Measurements from ENCODE around the gene RFPL4A.
"Not testable (repeated sequence)": the region's sequence is repeated elsewhere in the genome, so short reads cannot be mapped to it uniquely, and the experiment has no call there.

Gene RFPL4A

DNA sequence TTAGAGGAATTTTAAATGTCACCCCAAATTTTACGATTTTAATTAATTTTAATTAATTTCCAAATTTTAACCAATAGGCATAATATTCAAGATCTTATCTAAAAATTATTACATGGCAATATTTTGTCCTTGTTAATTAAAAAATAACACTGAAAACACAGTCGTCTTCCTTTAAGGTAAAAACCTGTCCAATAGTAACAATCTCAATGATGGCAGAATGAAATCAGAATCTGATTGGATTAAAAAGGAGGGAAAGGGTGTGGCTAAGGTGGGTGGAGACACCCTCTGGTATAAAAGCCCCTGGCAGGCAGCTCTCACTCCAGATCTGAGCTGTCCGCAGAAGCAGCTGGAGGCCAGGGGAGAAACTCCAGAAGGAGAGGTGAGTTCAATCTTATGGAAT, at the start of gene RFPL4A:
TSS of gene RFPL4A (plus strand) at position 301 of the 400 bp plus-strand sequence. CDS start 2,704 bp downstream, outside the sequence.
- H3K27ac Mint-ChIP-seq; H3K27me3 Mint-ChIP-seq; H3K4me1 Mint-ChIP-seq (ENCODE audit: low read depth); H3K36me3 Mint-ChIP-seq (ENCODE audit: low read depth); intact Hi-C loops (cut with micrococcal nuclease); H3K4me3 Mint-ChIP-seq: not testable (repeated sequence)
- H3K9me3 Mint-ChIP-seq: peaks cover 39% of the 10 kb centered on the region

DNA sequence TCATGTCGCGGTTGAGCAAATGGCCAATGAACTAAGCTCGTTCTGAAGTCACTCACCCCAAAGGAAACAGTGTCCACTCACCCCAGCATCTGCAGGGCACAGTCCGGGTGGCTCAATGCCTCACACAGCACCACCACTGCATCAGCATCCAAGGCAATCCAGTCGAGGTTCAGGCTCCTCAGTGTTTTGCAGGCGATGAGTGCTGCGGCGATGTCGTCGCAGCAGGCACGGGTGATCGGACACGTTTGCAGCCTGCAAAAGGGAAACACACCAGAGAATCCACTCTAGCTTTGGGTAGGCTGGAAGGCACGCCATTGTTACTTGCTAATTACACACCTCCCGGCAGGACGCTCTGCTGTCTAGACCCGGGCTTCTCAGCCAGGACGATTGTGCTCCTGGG, 47.2 kb upstream of the RFPL4A start:
- Mint-ChIP-seq H3K4me1 (ENCODE audit: low read depth) (no peaks in the 10 kb centered on the region), H3K9me3 (peaks cover 15% of the 10 kb centered on the region), H3K27ac (no peak overlapping the region), H3K36me3 (ENCODE audit: low read depth) (no peaks in the 10 kb centered on the region), H3K27me3 (peaks cover 16% of the 10 kb centered on the region), H3K4me3 (no peak overlapping the region)
- intact Hi-C loops (cut with micrococcal nuclease): no loop called here

DNA sequence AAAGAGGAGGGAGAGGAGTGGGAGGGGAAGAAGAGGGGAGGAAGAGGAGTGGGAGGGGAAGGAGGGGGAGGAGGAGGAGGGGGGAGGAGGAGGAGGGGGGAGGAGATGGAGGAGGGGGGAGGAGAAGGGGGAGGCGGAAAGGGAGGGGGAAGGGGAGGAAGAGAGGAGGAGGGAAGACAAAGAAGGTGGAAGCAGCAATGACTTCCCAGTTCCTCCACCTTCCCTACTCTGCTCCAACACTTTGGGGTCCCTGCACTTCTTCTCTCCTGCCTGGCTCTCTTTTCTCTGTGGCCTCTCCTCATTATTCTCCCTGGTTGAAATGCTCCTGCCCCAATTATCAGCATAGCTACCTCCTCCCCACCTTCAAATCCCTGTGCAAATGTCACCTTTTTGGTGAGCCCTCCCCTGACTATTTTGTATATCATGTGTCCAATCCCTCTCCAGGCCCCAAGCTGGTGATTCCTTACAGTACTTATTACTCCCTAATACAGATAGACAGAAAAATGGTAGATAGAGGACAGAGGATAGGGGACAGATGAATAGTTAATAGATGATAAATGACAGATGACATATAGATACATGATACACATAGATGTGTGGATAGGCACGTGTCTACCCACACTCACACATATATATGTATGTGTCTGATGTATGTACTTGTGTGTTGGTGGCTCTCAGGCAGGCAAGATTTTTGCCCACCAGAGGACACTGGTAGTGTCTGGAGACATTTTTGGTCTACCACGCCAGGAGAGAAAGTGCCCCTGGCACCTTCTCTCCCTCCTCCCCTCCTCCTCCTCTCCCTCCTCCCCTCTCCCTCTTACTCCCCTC, 45.9 kb upstream of the RFPL4A start:
- Mint-ChIP-seq H3K36me3 (ENCODE audit: low read depth) (no peaks in the 10 kb centered on the region), H3K4me3 (no peak overlapping the region), H3K27ac (no peak overlapping the region), H3K9me3 (peaks cover 15% of the 10 kb centered on the region), H3K4me1 (ENCODE audit: low read depth) (no peaks in the 10 kb centered on the region), H3K27me3 (peaks cover 11% of the 10 kb centered on the region)
- intact Hi-C loops (cut with micrococcal nuclease): no loop called here

DNA sequence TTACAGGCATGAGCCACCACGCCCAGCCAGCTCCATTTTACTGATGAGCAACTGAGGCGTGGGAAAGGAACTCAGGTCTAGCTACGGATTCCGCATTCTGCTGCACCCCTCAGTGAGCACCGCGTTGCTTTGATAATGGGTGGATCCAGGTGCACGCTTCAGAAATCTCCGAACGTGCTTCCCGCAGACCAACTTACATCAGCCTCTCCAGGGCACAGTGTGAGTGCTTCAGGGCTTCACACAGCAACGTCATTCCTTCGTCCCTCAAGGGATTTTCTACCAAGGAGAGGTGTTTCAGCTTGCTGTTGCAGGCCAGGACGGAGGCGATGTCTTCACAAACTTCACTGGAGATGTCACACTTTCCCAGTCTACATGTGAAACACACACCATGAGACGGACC, 42.4 kb upstream of the RFPL4A start:
- no peak overlapping the region for H3K4me3 Mint-ChIP-seq
- no peaks in the 10 kb centered on the region for H3K36me3 Mint-ChIP-seq (ENCODE audit: low read depth)
- intact Hi-C loops (cut with micrococcal nuclease): no loop called here
- H3K4me1 Mint-ChIP-seq (ENCODE audit: low read depth): no peaks in the 10 kb centered on the region
- H3K27ac Mint-ChIP-seq: no peak overlapping the region
- peaks cover 47% of the 10 kb centered on the region for H3K9me3 Mint-ChIP-seq
- peaks cover 9% of the 10 kb centered on the region for H3K27me3 Mint-ChIP-seq

DNA sequence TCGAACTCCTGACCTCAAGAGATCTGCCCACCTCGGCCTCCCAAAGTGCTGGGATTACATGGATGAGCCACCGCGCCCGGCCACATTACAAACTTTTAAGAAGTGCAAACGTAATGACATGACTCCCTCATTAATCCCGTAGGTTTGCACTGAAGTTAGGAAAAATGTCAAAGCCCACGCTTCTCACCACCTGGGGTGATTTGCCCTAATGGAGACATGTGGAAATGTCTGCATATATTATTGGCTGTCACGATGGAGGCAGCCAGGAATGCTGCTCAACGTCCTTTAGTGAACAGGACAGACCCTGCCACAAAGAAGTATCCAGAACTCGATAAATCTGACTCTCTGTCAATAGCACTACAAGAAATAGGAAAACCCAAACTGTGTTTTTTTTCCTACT, 41.6 kb upstream of the RFPL4A start:
- Mint-ChIP-seq H3K36me3 (ENCODE audit: low read depth) (no peaks in the 10 kb centered on the region), H3K4me1 (ENCODE audit: low read depth) (no peaks in the 10 kb centered on the region), H3K4me3 (no peak overlapping the region), H3K27me3 (peaks cover 3% of the 10 kb centered on the region), H3K27ac (no peak overlapping the region), H3K9me3 (peaks cover 50% of the 10 kb centered on the region)
- intact Hi-C loops (cut with micrococcal nuclease): no loop called here

DNA sequence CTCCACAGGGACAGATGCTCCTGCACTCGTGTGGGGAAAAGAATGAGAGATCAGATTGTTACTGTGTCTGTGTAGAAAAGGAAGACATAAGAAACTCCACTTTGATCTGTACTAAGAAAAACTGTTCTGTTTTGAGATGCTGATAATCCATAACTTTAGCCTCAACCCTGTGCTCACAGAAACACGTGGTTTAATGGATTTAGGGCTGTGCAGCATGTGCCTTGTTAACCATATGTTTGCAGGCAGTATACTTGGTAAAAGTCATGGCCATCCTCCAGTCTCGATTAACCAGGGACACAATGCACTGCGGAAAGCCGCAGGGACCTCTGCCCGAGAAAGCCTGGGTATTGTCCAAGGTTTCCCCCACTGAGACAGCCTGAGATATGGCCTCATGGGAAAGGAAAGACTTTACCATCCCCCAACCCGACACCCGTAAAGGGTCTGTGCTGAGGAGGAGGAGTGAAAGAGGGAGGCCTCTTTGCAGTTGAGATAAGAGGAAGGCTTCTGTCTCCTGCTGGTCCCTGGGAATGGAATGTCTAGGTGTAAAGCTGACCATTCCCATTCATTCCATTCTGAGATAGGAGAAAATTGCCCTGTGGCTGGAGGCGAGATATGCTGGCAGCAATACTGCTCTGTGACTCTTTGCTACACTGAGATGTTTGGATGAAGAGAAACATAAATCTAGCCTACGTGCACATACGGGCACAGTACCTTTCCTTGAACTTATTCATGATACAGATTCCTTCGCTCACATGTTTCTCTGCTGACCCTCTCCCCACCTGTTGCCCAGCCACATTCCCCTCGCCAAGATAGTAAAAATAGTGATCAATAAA, 40.8 kb upstream of the RFPL4A start:
- H3K4me3 Mint-ChIP-seq; H3K4me1 Mint-ChIP-seq (ENCODE audit: low read depth); intact Hi-C loops (cut with micrococcal nuclease); H3K27me3 Mint-ChIP-seq; H3K27ac Mint-ChIP-seq; H3K36me3 Mint-ChIP-seq (ENCODE audit: low read depth): not testable (repeated sequence)
- H3K9me3 Mint-ChIP-seq: peaks cover 49% of the 10 kb centered on the region

DNA sequence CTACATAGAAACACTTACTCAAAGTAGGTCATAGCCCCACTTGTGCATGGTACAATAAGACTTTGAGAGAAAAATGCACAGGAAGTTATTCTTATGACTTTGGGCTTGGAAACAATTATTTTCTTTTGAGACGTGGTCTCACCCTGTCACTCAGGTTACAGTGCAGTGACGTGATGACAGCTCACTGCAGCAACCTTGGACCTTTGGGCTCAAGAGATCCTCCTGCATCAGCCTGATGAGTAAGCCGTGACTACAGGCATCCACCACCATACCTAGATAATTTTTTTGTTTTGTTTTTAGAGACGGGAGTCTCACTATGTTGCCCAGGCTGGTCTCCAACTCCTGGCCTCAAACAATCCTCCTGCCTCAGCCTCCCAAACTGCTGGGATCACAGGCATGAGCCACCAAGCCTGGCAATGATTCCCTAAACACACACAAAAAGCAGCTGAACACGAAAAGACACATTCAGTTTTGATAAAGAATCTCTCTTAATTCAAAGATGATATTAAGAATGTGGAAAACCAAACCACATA, 38.6 kb upstream of the RFPL4A start:
- intact Hi-C loops (cut with micrococcal nuclease): no loop called here
- Mint-ChIP-seq H3K9me3 (peaks cover 46% of the 10 kb centered on the region), H3K36me3 (ENCODE audit: low read depth) (no peaks in the 10 kb centered on the region), H3K4me3 (no peak overlapping the region), H3K27ac (no peak overlapping the region), H3K27me3 (peaks cover 3% of the 10 kb centered on the region), H3K4me1 (ENCODE audit: low read depth) (no peaks in the 10 kb centered on the region)

DNA sequence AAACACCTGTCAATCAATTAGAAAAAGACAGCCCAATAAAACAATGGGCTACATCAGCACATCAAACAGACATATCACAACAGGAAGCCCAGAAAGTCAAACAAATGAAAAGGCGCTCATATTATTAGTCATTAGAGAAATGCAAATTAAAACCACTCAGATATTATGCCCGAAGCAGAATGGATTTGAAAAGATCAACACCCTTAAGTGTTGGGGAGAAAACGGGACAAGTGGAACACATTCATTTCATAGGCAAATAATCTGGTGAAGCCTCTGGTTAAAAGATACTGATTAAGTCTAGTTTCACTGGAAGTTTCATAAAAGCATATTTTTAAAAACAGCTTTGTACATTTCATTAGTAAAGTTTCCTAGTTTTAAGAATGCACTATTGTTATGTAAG, 38.1 kb upstream of the RFPL4A start:
- no peak overlapping the region for H3K4me3 Mint-ChIP-seq

DNA sequence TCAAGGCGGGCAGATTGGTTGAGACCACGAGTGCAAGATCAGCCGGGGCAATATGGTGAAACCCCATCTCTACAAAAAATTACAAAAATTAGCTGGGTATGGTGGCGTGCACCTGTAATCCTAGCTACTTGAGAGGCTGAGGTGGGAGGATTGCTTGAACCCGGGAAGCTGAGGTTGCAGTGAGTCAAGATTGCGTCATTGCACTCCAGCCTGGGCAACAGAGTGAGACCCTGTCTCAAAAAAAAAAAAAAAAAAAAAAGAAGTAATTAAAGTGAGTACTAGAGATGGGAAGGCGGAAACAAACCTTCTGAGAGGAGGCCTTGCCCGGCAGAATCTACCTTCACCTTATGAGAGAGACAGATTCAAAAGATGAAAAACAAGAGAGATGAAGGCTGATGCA, 35.4 kb upstream of the RFPL4A start:
- intact Hi-C loops (cut with micrococcal nuclease): no loop called here
- Mint-ChIP-seq H3K36me3 (ENCODE audit: low read depth) (no peaks in the 10 kb centered on the region), H3K27ac (no peak overlapping the region), H3K9me3 (peaks cover 43% of the 10 kb centered on the region), H3K4me3 (no peak overlapping the region), H3K27me3 (peaks cover 7% of the 10 kb centered on the region), H3K4me1 (ENCODE audit: low read depth) (no peaks in the 10 kb centered on the region)

More for the DNA sequence above, 38.1 kb upstream of the RFPL4A start:
- no peak overlapping the region for H3K27ac Mint-ChIP-seq
- peaks cover 46% of the 10 kb centered on the region for H3K9me3 Mint-ChIP-seq
- intact Hi-C loops (cut with micrococcal nuclease): no loop called here
- no peaks in the 10 kb centered on the region for H3K4me1 Mint-ChIP-seq (ENCODE audit: low read depth)
- no peaks in the 10 kb centered on the region for H3K36me3 Mint-ChIP-seq (ENCODE audit: low read depth)
- peaks cover 3% of the 10 kb centered on the region for H3K27me3 Mint-ChIP-seq

DNA sequence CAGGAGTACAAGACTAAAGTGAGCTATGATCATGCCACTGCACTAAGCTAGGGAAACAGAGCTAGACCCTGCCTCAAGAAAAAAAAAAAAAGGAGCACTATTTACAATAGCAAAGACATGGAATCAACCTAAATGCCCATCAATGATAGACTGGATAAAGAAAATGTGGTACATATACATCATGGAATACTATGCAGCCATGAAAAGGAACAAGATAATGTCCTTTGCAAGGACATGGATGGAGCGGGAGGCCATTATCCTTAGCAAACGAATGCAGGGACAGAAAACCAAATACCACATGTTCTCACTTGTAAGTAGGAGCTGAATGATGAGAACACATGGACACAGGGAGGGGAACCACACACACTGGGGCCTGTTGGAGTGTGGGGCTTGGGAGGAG, 28.5 kb upstream of the RFPL4A start:
- intact Hi-C loops (cut with micrococcal nuclease); H3K27me3 Mint-ChIP-seq; H3K27ac Mint-ChIP-seq; H3K36me3 Mint-ChIP-seq (ENCODE audit: low read depth); H3K4me1 Mint-ChIP-seq (ENCODE audit: low read depth); H3K4me3 Mint-ChIP-seq: not testable (repeated sequence)
- H3K9me3 Mint-ChIP-seq: peaks cover 12% of the 10 kb centered on the region

DNA sequence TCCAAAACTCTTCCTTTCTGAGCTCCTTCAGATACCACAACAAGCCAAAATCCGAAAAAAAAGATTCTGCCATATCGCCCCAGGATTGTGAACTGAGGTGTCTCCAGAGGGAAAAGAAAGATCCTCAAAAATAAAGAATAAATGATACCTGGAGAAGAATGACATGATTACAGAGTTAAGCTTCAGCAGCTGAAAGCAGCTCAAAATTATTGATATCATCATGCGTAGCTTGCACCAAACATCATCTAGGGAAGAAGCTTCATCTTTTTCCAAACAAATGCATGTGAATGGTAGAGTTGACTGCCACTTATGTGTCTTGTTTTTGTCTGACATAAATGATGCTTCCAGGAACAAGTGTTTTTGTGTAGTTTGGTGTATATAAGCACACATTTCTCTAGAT, 20.6 kb upstream of the RFPL4A start, which contains the start of gene NLRP9:
TSS of gene NLRP9 (minus strand) at position 101 of the 400 bp plus-strand sequence. CDS start at position 73, 28 bp downstream.
- intact Hi-C loops (cut with micrococcal nuclease): no loop called here
- Mint-ChIP-seq H3K27ac (no peak within 1 kb of the TSS), H3K4me3 (no peak within 1 kb of the TSS), H3K36me3 (ENCODE audit: low read depth) (no peaks in the 10 kb centered on the region), H3K4me1 (ENCODE audit: low read depth) (no peaks in the 10 kb centered on the region), H3K9me3 (peaks cover 7% of the 10 kb centered on the region), H3K27me3 (no peaks in the 10 kb centered on the region)

DNA sequence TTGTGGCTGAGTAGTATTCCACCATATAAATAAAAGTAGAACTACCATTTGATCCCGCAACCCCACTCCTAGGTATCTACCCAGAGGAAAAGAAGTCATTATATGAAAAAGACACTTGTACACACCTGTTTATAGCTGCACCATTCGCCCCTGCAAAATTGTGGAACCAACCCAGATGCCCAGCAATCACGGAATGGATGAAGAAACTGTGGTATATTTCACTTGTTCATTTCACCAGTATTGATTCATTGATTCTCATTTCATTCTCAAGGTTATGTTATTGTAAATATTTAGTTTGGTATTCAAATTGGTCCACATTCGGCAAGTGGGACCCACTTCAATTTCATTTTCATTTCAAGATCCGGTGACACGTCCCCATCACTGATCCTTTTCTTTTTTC, 8.2 kb upstream of the RFPL4A start:
- Mint-ChIP-seq H3K4me1 (ENCODE audit: low read depth) (no peaks in the 10 kb centered on the region), H3K27ac (no peak overlapping the region), H3K9me3 (peaks cover 10% of the 10 kb centered on the region), H3K27me3 (no peaks in the 10 kb centered on the region), H3K36me3 (ENCODE audit: low read depth) (no peaks in the 10 kb centered on the region), H3K4me3 (no peak overlapping the region)
- intact Hi-C loops (cut with micrococcal nuclease): no loop called here

DNA sequence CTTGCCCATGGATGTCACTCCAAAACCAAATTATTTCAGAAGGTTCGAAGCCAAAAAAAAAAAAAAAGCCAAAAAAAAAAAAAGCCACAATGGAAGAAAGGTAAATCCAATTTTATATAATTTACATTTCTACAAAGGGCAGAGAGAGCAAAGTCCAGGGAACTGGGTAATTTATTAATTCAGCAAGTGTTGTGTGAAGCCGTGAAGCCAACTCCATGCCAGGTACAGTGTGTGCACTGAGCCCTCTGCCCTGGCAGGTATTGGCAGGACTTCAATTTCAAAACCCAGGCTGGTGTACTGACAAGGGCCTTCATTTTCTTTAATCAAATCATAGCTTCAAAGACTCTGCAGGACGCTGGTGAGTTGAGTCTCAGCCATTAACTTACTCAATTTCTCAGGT, 5.5 kb upstream of the RFPL4A start:
- H3K4me3 Mint-ChIP-seq: no peak overlapping the region
- no peaks in the 10 kb centered on the region for H3K27me3 Mint-ChIP-seq
- no peak overlapping the region for H3K27ac Mint-ChIP-seq
- no peaks in the 10 kb centered on the region for H3K36me3 Mint-ChIP-seq (ENCODE audit: low read depth)
- H3K4me1 Mint-ChIP-seq (ENCODE audit: low read depth): no peaks in the 10 kb centered on the region
- intact Hi-C loops (cut with micrococcal nuclease): no loop called here
- H3K9me3 Mint-ChIP-seq: peaks cover 20% of the 10 kb centered on the region

DNA sequence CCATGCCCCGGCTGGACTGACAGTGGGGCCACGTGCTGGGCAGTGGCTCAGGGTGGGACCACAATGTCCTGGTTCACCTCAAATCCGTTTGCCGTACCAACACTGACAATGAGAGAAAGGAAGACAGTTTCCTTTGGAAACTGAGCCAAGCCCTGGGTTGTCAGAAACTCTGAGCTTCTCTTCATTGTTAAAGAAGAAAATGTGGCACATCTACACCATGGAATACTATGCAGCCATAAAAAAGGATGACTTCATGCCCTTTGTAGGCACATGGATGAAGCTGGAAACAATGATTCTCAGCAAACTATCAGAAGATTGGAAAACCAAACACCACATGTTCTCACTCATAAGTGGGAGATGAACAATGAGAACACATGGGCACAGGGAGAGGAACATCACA, 2.1 kb upstream of the RFPL4A start:
- H3K4me1 Mint-ChIP-seq (ENCODE audit: low read depth); intact Hi-C loops (cut with micrococcal nuclease); H3K27ac Mint-ChIP-seq; H3K4me3 Mint-ChIP-seq; H3K36me3 Mint-ChIP-seq (ENCODE audit: low read depth); H3K27me3 Mint-ChIP-seq: not testable (repeated sequence)
- peaks cover 49% of the 10 kb centered on the region for H3K9me3 Mint-ChIP-seq

All from dendritic cell treated with granulocyte-macrophage colony-stimulating factor and Interleukin-4, amounts not matched to agents 40 ng/mL and 50 ng/mL, for 4 days (primary cell).